Transverse colon (tissue), 4 donors: ENCODE measurements around the gene LRP8. TPM values are rescaled to one million over a fixed set of nuclear protein-coding genes. Genes with fewer than 3 reads are reported as not detected.

Experiments used
- DNase-seq: peaks from one replicate; pipeline ENCODE4 v3.0.0-alpha.2; 2019
- H3K27ac ChIP-seq, 4 donors: fragments of 200-600 bp; sonication (generic); 2 replicates each; pipeline ENCODE4 v1.5.1; 2016 to 2018; ENCODE audit warnings: inconsistent platforms in 4 of 4
- H3K27me3 ChIP-seq: fragments of 200-600 bp; sonication (generic); 2 replicates; pipeline ENCODE4 v1.5.1; 2017; ENCODE audit warnings: inconsistent platforms
- H3K36me3 ChIP-seq, 4 donors: fragments of 200-600 bp; sonication (generic); 2 replicates each; pipeline ENCODE4 v1.5.1; 2017 to 2019; ENCODE audit warnings: inconsistent platforms in 4 of 4
- H3K4me1 ChIP-seq, 4 donors: fragments of 200-600 bp; sonication (generic); 2 replicates each; pipeline ENCODE4 v1.5.1; 2017 to 2020; ENCODE audit warnings: inconsistent platforms in 4 of 4
- H3K4me3 ChIP-seq, 4 donors: fragments of 200-600 bp; sonication (generic); 1 replicate in 1 of 4; 2 replicates in 3 of 4; pipeline versions ENCODE4 v1.5.1 to v1.6.1; 2017 to 2019; ENCODE audit warnings: inconsistent platforms in 4 of 4
- H3K9me3 ChIP-seq, 2 donors: fragments of 200-600 bp; sonication (generic); 2 replicates each; pipeline ENCODE4 v1.5.1; 2017 to 2019; ENCODE audit warnings: inconsistent platforms in 2 of 2
- CTCF ChIP-seq, 5 experiments: fragments of 200-600 bp in 3 of 5; fragments of 450-650 bp in 2 of 5; sonication (generic) in 3 of 5; IDR thresholded peaks; 1 replicate in 2 of 5; 2 replicates in 3 of 5; pipeline ENCODE4 v1.5.1; 2016 to 2017; ENCODE audit warnings: antibody characterized with exemption in 5 of 5, inconsistent platforms in 3 of 5, mild to moderate bottlenecking in 2 of 5, moderate library complexity in 1 of 5
- EP300 ChIP-seq: sonication (generic); formaldehyde crosslinking; IDR thresholded peaks from one replicate; pipeline ENCODE4 v1.6.1; 2017; ENCODE audit warnings: antibody characterized with exemption, low read depth
- POLR2A ChIP-seq: fragments of 450-650 bp; IDR thresholded peaks from one replicate; pipeline ENCODE4 v1.6.1; 2016; ENCODE audit warnings: antibody characterized with exemption, mild to moderate bottlenecking, moderate library complexity
- POLR2AphosphoS5 ChIP-seq, 3 donors: sonication (generic); formaldehyde crosslinking; IDR thresholded peaks; one replicate each; pipeline ENCODE4 v1.6.1; 2016; ENCODE audit warnings: antibody characterized with exemption in 3 of 3
- WGBS, 2 donors: methylation state at CpG; one replicate each; pipeline ENCODE4 v1.1.5; 2018; ENCODE audit warnings: low coverage in 1 of 2; 5-methylcytosine and 5-hydroxymethylcytosine counted together
- in situ Hi-C, 4 donors: fragments of 200-750 bp; cut with MboI; loops; one replicate each; pipeline versions ENCODE4 v1.15.0 to v1.15.1; 2017; ENCODE audit warnings: low sequenced_read_pairs in 3 of 4, low pct_ligation_motif_present in 1 of 4, low pct_unique_long_range_greater_than_20kb in 1 of 4
- intact Hi-C: fragments of 100-400 bp; cut with DNase I; formaldehyde crosslinking; loops from one replicate; pipeline ENCODE4 v1.15.1; 2023; ENCODE audit warnings: low total_unique reads
- total RNA-seq, 4 donors: library from RNA; depleted of rRNA; stranded (reverse); fragments of >200 nt; gene quantifications; one replicate each; pipeline ENCODE4 v1.1.0, GENCODE V29; 2016

LRP8 gene
- total RNA-seq, 4 donors from 2014 or later = 0.37 to 10.7 (median 1.4) TPM

GRCh38 chr1:53334312-53334711, 6.4 kb upstream of the LRP8 start:
- no peak overlapping the region for H3K4me3 ChIP-seq
- intact Hi-C loops = no loop called here
- TF ChIP-seq POLR2AphosphoS5 (IDR thresholded peaks at IDR 0.05) (no peak), POLR2A (no peak), EP300 (no peak)
- no peaks in the 10 kb centered on the region for H3K4me1 ChIP-seq
- DNase-seq = no peak
- H3K27ac ChIP-seq = no peak overlapping the region
- no peaks in the 10 kb centered on the region for H3K27me3 ChIP-seq
- no peaks in the 10 kb centered on the region for H3K9me3 ChIP-seq
- H3K36me3 ChIP-seq = no peaks in the 10 kb centered on the region
- WGBS, 2 donors = 85 to 90% methylated on average over 2 of the region's 2 CpGs
- in situ Hi-C loops = no loop called here

GRCh38 chr1:53332833-53333232, 5.0 kb upstream of the LRP8 start:
- Histone ChIP-seq H3K36me3 (no peaks in the 10 kb centered on the region), H3K27ac (no peak overlapping the region), H3K4me1 (peaks cover 0 to 4% (median 0%) of the 10 kb centered on the region in 4 donors), H3K9me3 (no peaks in the 10 kb centered on the region), H3K4me3 (no peak overlapping the region), H3K27me3 (no peaks in the 10 kb centered on the region)
- in situ Hi-C loops = no loop called here
- no peak for DNase-seq
- TF ChIP-seq CTCF (IDR thresholded peaks at IDR 0.05) (no peak), POLR2A (no peak), EP300 (no peak), POLR2AphosphoS5 (IDR thresholded peaks at IDR 0.05) (no peak)
- intact Hi-C loops = no loop called here
- WGBS, 2 donors = 84 to 100% methylated on average over 1 to 3 of the region's 3 CpGs

- DNase-seq = no peak
- TF ChIP-seq POLR2A (no peak), EP300 (no peak), CTCF (IDR thresholded peaks at IDR 0.05) (no peak), POLR2AphosphoS5 (IDR thresholded peaks at IDR 0.05) (no peak)
- WGBS, 2 donors = 85% methylated on average over 3 of the region's 3 CpGs; no CpG with 5 or more reads in 1 of the 2 donors
- in situ Hi-C loops (no loop called here), intact Hi-C loops (no loop called here)
- Histone ChIP-seq H3K27ac (no peak overlapping the region), H3K4me1 (peaks cover under 1 to 8% (median 4%) of the 10 kb centered on the region in 4 donors), H3K9me3 (no peaks in the 10 kb centered on the region), H3K27me3 (no peaks in the 10 kb centered on the region), H3K4me3 (no peak overlapping the region), H3K36me3 (no peaks in the 10 kb centered on the region)
Measured at GRCh38 chr1:53332186-53332564, 4.3 kb upstream of the LRP8 start.

- Histone ChIP-seq H3K36me3 (no peaks in the 10 kb centered on the region), H3K27me3 (no peaks in the 10 kb centered on the region), H3K4me1 (peaks cover 6 to 14% (median 10%) of the 10 kb centered on the region in 4 donors), H3K9me3 (no peaks in the 10 kb centered on the region), H3K27ac (no peak overlapping the region), H3K4me3 (no peak overlapping the region)
- in situ Hi-C loops = no loop called here
- TF ChIP-seq EP300 (no peak), POLR2A (no peak), POLR2AphosphoS5 (IDR thresholded peaks at IDR 0.05) (no peak), CTCF (IDR thresholded peaks at IDR 0.05) (no peak)
- intact Hi-C loops = no loop called here
- DNase-seq = no peak
- WGBS, 2 donors = 92 to 100% methylated on average over 1 to 7 of the region's 7 CpGs
Measured at GRCh38 chr1:53331446-53332185, 3.7 kb upstream of the LRP8 start.
